GM19328 (cell line): ENCODE measurements around the gene CDH6.
"Not testable (repeated sequence)": the region's sequence is repeated elsewhere in the genome, so short reads cannot be mapped to it uniquely, and the experiment has no call there.

Experiments
- ATAC-seq: cut with Tn5 transposase; IDR thresholded peaks from one replicate; pipeline ENCODE4 v1.9.1; 2021; ENCODE audit warnings: mild to moderate bottlenecking, moderate library complexity; ENCODE audit not compliant: unreplicated experiment

CDH6 gene

DNA sequence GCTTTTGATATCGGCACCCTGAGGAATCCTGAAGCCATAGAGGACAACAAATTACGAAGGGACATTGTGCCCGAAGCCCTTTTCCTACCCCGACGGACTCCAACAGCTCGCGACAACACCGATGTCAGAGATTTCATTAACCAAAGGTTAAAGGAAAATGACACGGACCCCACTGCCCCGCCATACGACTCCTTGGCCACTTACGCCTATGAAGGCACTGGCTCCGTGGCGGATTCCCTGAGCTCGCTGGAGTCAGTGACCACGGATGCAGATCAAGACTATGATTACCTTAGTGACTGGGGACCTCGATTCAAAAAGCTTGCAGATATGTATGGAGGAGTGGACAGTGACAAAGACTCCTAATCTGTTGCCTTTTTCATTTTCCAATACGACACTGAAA lies 129.5 kb downstream of the CDH6 start:
- ATAC-seq: no peak

DNA sequence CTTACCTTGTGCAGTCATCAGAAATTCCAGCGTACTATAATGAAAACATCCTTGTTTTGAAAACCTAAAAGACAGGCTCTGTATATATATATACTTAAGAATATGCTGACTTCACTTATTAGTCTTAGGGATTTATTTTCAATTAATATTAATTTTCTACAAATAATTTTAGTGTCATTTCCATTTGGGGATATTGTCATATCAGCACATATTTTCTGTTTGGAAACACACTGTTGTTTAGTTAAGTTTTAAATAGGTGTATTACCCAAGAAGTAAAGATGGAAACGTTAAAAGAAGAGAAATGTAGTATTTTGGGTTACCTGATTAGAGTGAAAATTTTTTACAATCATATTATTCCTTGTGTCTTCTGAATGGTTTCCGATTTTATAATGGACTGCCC lies 131.4 kb downstream of the CDH6 start:
- ATAC-seq: no peak

DNA sequence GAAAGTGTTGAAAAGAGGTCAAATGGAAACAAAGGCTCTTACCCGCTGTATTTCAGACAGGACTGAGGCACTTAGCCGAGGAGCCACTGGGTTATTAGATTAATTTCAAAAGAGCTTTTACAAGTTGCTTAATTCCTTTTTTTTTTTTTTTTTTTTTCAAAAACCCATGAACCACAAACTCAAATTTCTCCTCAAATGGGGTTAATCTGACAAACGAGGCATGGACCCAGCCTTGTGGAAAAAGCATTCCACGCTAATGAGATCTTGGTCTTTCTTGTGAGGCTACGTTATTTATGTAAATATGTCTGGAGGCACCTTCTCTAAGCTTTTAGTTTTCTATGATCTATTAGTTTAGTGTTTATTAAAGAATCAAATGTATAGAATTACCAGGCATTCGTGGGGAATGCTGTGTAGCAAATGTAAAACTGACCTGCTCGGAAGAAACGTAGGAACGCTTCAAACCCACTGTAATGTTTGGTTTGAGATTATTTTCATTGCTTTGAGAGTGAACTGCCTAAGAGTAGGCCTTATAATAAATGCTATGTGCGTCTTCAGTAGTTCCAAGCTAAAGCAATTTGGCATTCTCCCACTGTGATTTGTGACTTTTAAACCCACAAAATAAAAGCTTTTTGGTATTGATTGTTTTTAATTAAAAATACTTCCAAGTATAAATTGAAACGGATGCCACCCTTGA lies 134.7 kb downstream of the CDH6 start:
- no peak for ATAC-seq

DNA sequence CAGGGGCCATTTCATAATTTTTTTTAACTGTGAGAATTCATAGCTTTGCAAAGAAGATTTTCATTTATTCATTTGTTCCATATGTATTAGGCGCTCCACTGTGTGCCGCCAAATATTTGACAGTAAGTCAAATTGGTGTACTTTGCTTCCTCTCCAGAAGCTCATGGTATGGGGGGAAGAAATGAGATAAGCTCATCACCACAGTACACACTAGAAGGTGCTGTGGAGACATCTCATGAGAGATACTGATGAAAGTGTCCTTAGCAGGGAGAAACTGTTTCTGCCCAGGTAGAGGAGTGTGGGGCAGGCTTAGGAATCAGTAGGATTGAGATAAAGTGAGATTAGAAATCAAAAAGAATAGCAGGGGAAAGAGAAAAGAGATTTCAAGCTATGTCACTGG lies 136.2 kb downstream of the CDH6 start:
- no peak for ATAC-seq

DNA sequence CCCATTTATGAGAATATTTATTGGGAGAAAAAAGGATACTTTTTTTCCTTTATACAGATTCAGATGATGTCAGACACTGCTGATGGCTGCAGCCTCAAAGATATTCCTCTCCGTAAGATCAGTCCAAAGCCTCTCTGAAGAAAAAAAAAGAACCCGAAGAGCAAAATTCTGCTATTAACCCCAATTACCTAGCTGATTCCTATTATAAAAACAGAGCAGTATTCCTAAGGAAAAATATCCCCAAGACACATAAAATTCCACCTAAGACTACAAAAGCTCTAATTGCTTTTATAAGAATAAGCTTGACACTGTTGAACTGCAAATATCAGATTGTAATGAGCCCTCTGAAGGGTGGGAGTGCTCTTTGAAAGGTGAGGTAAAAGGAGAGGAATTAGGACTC lies 138.7 kb downstream of the CDH6 start:
- ATAC-seq: no peak

DNA sequence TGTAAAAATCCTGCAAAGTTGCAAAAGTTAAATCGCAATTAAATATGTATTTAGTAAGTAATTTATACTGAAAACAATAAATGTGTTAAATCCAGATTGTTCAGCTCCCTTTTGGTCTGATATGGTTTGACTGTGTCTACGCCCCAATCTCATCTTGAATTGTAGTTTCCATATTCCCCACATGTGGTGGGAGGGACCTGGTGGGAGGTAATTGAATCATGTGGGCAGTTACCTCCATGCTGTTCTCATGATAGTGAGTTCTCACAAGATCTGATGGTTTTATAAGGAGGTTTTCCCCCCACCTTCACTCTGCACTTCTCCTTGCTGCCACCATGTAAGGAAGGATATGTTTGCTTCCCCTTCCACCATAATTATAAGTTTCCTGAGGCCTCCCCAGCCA lies 140.0 kb downstream of the CDH6 start:
- no peak for ATAC-seq

DNA sequence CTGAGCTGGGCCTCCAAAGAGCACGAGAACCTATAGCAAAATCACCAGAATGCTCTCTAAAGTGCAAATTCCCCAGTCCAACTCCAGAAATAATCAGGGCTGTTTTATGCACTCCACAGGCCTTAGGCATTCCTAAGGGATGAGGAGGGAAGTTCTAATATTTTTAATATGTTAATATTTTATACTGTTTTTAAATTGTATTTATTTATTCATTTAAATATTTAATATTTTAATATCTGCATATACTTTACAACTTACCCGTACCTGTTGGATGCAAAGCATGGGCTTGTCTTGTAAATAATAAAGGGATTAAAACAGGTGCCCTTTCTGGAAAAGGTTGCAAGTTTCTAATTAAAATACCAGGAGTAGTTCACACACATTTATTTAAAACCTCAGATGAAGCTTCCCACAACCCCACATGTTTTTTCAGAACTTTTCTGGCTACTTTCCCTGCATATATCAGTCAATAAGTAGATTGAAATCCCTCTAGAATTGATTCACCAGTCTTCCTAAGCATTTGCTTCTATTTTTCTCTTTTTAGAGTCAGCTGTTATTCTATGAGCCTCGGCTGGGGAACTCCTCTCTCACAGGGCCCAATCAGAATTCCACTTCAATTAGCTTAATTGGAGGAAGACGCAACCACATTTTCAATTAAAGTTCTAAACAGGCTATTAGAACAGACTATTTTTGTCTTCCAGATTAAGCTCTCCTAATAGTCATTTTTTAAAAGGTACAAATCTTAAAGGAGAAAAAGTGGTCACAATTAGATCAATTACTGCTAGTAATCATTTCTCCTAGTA lies 140.8 kb downstream of the CDH6 start:
- no peak for ATAC-seq

DNA sequence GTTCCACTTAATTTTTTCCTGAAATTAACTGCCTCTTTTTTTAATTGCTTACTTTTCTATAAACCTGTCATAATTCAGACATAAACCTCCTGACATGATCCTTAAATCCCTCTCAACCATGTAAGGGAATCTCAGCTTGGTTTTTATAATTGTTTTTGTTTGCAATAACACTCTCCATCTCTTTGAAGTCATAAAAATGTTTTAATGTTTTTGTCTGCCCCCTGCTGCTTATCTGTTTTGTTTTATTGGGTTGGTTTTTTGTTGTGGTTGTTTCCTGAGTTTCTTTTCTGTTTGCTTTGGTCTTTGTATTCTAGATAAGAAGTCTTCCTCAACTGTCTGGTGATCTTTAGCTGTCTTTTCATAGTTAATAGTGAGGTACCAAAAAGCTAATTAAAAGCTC lies 142.0 kb downstream of the CDH6 start:
- ATAC-seq: no peak

DNA sequence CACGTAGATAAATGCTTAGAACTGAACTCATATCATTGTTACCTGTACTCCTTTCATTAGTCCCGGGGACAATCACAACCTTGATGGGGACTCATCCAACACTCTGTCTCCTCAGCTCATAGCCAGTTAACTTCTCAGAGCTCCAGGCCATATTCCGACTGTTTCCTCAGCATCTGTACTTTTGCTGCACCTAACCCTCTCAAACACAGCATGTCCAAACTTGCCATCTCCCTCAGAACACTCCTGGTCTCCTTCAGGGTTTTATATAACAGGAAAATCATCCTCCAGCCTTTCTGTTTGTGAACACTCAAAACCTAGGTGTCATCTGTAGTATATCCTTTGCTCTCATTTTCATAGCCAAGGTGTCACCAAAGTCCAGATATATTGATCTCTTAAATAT lies 150.5 kb downstream of the CDH6 start:
- ATAC-seq: no peak

DNA sequence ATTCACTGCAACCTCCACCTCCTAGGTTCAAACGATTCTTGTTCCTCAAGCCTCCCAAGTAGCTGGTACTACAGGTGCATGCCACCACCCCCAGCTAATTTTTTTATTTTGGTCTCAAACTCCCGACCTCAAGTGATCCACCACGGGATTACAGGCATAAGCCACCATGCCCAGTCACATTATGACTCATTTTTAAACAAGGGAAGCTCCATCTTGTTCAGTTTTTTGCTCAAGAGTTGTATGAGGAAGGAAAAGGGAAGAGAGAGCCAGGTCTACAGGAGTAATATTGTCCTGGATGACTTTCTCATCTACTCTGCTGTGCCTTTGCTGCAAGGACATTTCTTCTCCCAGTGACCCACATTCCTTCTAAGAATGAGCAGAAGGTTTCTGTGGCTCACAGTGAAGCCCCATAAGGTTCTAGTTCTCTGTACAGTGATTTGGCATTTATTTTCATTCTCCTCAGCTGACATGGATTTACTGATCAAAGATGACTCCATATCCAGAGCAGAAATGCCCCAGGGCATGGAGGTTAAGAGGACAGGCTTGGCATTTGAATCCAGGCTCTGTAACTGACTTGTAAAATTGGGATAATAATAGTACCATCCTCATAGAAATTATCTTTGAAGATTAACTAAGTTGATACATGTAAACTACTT lies 153.5 kb downstream of the CDH6 start:
- no peak for ATAC-seq

DNA sequence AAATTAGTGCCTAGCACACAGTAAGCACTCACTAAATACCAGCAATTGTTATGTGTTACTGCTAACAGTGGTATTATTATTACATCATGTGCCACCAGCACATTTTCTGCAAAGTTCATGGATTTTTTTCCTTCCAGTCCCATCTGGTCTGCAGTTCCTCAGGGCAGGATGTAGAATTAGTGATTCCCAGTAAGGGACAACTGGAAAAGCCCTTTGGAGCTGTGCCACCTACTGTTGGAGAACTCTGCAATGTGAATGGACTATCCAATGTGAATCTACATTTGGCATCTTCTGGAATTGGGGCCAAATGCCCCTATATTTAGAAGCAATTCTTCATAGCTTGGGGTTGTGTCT lies 154.0 kb downstream of the CDH6 start:
- no peak for ATAC-seq

DNA sequence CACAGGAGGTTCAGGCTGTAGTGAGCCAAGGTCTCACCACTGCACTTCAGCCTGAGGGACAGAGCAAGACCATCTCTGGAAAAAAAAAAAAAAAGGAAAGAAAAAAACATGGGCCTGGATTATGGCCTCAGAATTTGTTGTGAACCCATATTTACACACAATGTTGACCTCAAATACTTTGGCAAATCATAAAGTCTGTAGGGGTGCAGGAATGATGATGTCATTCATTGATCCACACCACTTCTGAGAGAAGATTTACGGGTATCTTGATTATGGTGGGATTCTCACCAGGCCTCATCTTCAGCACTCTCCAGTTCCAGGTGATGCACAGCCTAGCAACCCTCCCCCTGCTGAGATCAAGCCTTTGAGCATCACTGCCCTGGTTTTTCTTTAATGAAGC lies 156.9 kb downstream of the CDH6 start:
- no peak for ATAC-seq

DNA sequence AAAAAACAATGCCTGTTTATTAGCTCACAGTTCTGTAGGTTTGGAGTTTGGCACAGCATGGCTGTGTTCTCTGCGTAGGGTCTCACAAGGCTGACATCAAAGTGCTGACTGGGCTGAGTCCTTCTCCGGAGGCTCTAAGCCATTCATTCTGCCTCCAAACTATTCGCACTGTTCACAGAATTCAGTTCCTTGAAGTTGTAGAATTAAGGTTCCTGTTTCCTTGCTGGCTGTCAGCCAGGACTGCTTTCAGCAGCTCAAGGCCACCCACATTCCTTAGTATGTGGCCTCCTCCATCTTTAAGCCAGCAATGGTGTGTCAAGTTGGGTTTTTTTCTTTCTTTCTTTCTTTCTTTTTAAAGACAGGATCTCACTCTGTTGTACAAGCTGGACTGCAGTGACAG lies 161.9 kb downstream of the CDH6 start:
- no peak for ATAC-seq

DNA sequence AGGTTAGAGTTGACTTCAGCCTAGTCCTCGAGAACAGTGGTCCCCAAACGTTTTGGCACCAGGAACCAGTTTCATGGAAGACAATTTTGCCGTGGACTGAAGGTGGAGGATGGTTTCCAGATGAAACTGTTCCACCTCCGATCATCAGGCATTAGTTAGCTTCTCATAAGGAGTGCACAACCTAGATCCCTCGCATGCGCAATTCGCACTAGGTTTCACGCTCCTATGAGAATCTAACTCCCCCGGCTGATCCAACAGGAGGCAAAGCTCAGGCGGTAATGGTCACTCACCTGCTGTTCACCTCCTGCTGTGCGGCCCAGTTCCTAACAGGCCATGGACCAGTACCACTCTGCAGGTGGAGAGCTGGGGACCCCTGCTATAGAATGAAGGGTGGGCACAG lies 163.6 kb downstream of the CDH6 start:
- no peak for ATAC-seq

DNA sequence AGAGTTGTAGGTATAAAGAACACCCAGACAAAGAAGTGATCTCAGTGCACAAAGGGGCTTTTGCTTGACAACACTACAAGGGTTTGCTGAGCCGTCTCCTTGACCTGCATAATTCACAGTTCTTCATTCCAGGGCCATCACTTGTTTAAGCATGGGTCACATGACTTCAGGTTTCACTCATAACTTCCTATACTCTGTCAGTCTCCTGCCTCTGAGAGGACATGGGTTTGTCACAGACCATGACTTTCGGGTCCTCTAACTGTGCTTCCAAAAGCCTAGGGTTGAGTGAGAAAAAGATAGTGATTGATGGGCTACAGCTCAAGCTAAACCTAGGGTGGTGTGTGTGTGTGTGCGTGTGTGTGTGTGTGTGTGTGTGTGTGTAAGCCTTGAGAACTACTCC lies 166.4 kb downstream of the CDH6 start:
- ATAC-seq: no peak

DNA sequence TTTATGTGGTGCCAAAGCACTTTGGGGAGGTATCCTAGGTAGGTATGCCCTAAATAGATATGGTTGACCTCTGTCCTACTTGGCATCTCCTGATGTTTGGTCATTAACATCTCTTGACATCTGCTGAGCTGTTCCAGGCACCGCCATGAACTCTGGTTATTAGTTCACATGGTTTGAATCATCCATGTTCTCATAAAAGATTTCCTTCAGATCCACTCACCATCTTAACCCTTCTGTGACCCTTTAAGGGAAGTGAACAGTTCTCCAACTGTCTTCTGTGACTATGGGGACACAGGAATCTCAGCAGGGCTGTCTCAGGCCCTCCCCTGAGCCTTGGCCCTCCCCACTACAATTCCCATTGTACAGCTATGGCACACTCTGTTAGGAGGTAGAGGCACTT lies 167.7 kb downstream of the CDH6 start:
- no peak for ATAC-seq

DNA sequence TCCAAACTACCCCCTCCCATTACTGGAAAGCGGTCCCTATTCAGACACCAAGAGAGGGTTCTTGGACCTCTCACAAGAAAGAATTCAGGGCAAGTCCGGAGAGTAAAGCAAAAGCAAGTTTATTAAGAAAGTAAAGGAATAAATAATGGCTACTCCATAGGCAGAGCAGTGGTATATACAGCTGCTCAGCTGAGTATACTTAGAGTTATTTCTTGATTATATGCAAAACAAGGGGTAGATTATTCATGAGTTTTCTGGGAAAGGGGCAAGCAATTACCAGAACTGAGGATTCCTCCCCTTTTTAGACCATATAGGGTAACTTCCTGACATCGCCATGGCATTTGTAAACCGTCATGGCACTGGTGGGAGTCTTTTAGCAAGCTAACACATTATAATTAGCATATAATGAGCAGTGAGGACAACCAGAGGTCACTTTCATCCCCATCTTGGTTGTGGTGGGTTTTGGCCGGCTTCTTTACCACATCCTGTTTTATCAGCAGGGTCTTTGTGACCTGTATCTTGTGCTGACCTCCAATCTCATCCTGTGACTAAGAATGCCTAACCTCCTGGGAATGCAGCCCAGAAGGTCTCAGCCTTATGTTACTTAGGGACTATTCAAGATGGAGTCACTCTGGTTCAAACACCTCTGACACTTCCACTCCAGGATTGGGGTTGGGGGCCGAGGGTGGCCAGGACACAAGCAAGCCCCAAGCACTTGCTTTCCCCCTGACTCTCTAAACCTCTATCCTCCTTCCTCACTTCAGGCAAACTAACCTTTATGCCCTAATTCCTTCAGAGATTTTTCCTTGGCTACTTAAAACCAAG lies 168.4 kb downstream of the CDH6 start:
- ATAC-seq: not testable (repeated sequence)

DNA sequence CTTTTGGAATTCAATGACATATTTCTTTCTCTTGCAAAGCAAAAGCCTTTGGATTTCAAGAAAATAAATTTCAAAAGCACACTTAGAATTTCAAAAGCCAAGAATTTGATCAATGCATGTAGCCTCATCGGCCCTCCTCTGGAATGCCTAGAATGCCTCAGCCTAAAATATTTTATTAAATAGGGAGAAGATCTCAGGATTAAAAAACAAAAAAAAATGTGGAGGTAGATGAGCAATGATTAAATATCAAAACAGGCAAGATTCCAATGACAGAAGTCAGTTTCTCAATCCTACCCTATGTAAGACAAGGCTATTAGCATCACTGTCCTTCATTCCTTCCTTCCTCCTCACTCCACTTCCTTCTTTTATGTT lies 169.0 kb downstream of the CDH6 start:
- ATAC-seq: no peak

DNA sequence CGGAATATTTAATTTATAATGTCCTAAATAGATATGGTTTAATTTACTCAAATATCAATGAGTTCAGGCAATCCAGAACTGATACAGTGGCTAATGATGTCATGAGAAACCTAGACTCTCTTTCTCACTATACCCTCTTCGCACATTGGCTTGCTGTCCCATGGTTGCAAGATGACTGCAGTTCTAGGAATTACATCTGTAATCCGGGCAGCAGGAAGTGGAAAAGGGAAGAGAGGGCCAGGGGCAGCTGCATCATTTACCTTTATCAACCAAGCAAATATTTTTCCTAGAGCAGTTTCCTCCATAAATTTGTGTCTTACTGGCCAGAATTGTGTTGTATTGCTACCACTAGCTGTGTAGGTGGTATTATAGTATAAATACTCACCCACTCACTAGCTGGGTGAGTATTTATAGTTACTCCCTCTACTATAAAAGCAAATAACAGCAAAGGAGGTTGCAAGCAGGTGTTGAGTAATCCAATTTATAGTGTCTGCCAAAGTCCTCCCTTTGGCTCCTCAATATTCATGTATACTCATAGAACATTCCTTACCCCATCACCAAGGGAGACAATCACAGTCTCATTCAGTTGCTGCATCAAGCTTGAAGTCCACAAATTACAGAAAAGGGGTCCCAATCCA lies 169.6 kb downstream of the CDH6 start:
- no peak for ATAC-seq

DNA sequence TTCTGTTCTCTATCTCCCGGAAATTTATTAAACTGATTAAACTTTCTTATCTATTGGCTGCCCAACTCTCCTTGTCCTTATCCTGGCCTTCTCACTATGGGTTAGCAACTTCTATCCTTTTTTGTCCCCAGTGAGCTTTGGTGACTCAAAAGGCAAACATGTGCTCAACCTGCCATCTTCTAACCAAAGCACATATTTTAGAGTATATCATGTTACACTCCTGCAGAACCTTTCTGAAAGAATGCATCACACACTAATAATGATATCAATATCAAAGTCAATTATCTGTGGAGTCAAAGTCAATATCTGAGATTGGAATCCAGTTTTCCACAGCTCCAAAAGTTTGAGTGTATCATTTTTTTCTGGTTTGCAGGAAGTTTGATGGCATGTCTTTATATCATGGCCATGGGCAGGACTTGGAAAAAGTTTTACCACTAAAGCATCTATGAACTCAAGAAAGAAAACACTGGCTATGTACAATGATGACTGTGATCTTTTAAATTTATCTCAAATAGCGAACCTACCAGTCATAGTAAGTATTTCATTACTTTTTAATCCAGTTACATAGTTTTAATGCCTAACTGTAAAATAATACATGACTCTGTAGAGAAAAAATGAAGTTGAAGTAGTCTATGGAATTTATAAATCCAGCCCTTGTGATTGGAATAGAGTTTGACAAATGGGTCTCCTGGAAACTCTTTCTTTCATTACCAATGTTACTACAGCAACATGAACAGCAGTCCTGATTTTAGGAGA lies 171.6 kb downstream of the CDH6 start:
- ATAC-seq: no peak
